IMR-90 (cell line): ENCODE data around the gene SCRN2. TPM values are rescaled to one million over a fixed set of nuclear protein-coding genes. Genes with fewer than 3 reads are reported as not detected.

Experiments used
- ATAC-seq: fragments of 200-7000 bp; cut with Tn5 transposase; 2 replicates; pipeline ENCODE4 v1.9.1; 2020; ENCODE audit warnings: low read depth, mild to moderate bottlenecking, moderate library complexity
- BruUV-seq: library from RNA; stranded (reverse); fragments of 400-500 nt; replicated peaks from 2 replicates; lab custom pipeline; 2021; lab: Mats Ljungman, UMichigan
- CTCF ChIA-PET: fragments of 300-600 bp; formaldehyde crosslinking; extraction: SDS; loops from one replicate; lab custom pipeline; 2021; ENCODE audit warnings: antibody characterized with exemption; lab: Yijun Ruan, JAX
- POLR2A ChIA-PET: fragments of 300-600 bp; sonication (Branson Sonifier 250); formaldehyde crosslinking; loops from one replicate; lab custom pipeline; 2022; ENCODE audit warnings: antibody characterized with exemption; ENCODE audit not compliant: unreplicated experiment; lab: Charles Lee
- DNase-seq: peaks from one replicate; pipeline ENCODE4 v3.0.0; 2013
- H2AFZ ChIP-seq: replicated peaks from 2 replicates; pipeline ENCODE3; 2013; ENCODE audit warnings: low read length, mild to moderate bottlenecking; ENCODE audit not compliant: poor library complexity
- H2AK5ac ChIP-seq: 2 replicates; pipeline ENCODE4 v1.6.1; 2013; ENCODE audit warnings: low read depth, low read length, inconsistent platforms
- H2AK9ac ChIP-seq: replicated peaks from 2 replicates; pipeline ENCODE3; 2013; ENCODE audit warnings: mild to moderate bottlenecking, low read depth, low read length, moderate library complexity; ENCODE audit not compliant: poor library complexity
- H2BK120ac ChIP-seq: 2 replicates; pipeline ENCODE4 v1.6.1; 2013; ENCODE audit warnings: low read depth, low read length, inconsistent platforms
- H2BK15ac ChIP-seq: 3 replicates; pipeline ENCODE4 v1.6.1; 2013; ENCODE audit warnings: low read depth, low read length, inconsistent platforms
- H2BK20ac ChIP-seq: 2 replicates; pipeline ENCODE4 v1.6.1; 2013; ENCODE audit warnings: low read depth, mild to moderate bottlenecking, inconsistent platforms, low read length, moderate library complexity
- H2BK5ac ChIP-seq: 2 replicates; pipeline ENCODE4 v1.6.1; 2013; ENCODE audit warnings: mild to moderate bottlenecking, low read depth, low read length, inconsistent platforms; ENCODE audit not compliant: poor library complexity, severe bottlenecking
- H3K14ac ChIP-seq: replicated peaks from 2 replicates; pipeline ENCODE4 v1.6.1; 2013; ENCODE audit warnings: low read depth, low read length, inconsistent platforms
- H3K18ac ChIP-seq: 2 replicates; pipeline ENCODE4 v1.6.1; 2013; ENCODE audit warnings: low read depth, low read length, control low read depth
- H3K23ac ChIP-seq: 2 replicates; pipeline ENCODE4 v1.6.1; 2013; ENCODE audit warnings: low read depth, low read length, inconsistent platforms
- H3K27ac ChIP-seq: 2 replicates; pipeline ENCODE4 v1.5.1; 2013; ENCODE audit warnings: mild to moderate bottlenecking, control low read depth, low read length; ENCODE audit not compliant: insufficient read depth
- H3K27me3 ChIP-seq: 2 replicates; pipeline ENCODE4 v1.6.1; 2013; ENCODE audit warnings: low read length; ENCODE audit not compliant: control insufficient read depth, insufficient read depth
- H3K36me3 ChIP-seq: 2 replicates; pipeline ENCODE4 v1.6.1; 2013; ENCODE audit warnings: low read length, mixed read lengths; ENCODE audit not compliant: control insufficient read depth, insufficient read depth
- H3K4ac ChIP-seq: 2 replicates; pipeline ENCODE4 v1.6.1; 2013; ENCODE audit warnings: low read depth, low read length, inconsistent platforms
- H3K4me1 ChIP-seq: 2 replicates; pipeline ENCODE4 v1.6.1; 2013; ENCODE audit warnings: low read length, mixed read lengths; ENCODE audit not compliant: control insufficient read depth, insufficient read depth
- H3K4me2 ChIP-seq: 2 replicates; pipeline ENCODE4 v1.6.1; 2013; ENCODE audit warnings: low read depth, mild to moderate bottlenecking, control low read depth, low read length, moderate library complexity
- H3K4me3 ChIP-seq: 2 replicates; pipeline ENCODE4 v1.5.1; 2013; ENCODE audit warnings: low read depth, mild to moderate bottlenecking, control low read depth, low read length, moderate library complexity; ENCODE audit not compliant: insufficient read depth
- H3K56ac ChIP-seq: 2 replicates; pipeline ENCODE4 v1.6.1; 2013; ENCODE audit warnings: low read length, inconsistent platforms; ENCODE audit not compliant: insufficient read depth; ENCODE audit errors: extremely low read depth
- H3K79me1 ChIP-seq, 2 experiments: 2 replicates each; pipeline ENCODE4 v1.6.1; 2013; ENCODE audit warnings: low read length in 2 of 2, inconsistent platforms in 1 of 2, low read depth in 1 of 2
- H3K9ac ChIP-seq: 2 replicates; pipeline ENCODE4 v1.6.1; 2013; ENCODE audit warnings: low read depth, low read length, control low read depth
- H3K9me1 ChIP-seq: 2 replicates; pipeline ENCODE4 v1.6.1; 2013; ENCODE audit warnings: low read length, inconsistent platforms; ENCODE audit not compliant: insufficient read depth
- H3K9me3 ChIP-seq: 2 replicates; pipeline ENCODE4 v1.6.1; 2013; ENCODE audit warnings: low read length; ENCODE audit not compliant: control insufficient read depth, insufficient read depth
- H4K20me1 ChIP-seq: 2 replicates; pipeline ENCODE4 v1.6.1; 2013; ENCODE audit warnings: low read length, inconsistent platforms; ENCODE audit not compliant: insufficient read depth
- H4K5ac ChIP-seq: 2 replicates; pipeline ENCODE4 v1.6.1; 2013; ENCODE audit warnings: mild to moderate bottlenecking, low read depth, low read length, control low read depth
- H4K8ac ChIP-seq, 2 experiments: 2 replicates each; pipeline ENCODE4 v1.6.1; 2013; ENCODE audit warnings: low read depth in 2 of 2, low read length in 2 of 2, control low read depth in 1 of 2, inconsistent platforms in 1 of 2
- H4K91ac ChIP-seq: 2 replicates; pipeline ENCODE4 v1.6.1; 2013; ENCODE audit warnings: low read depth, low read length, inconsistent platforms; ENCODE audit not compliant: insufficient read depth
- BHLHE40 ChIP-seq: fragments of 150-350 bp; IDR thresholded peaks from 2 replicates; pipeline ENCODE4 v1.6.1; 2016; ENCODE audit warnings: mild to moderate bottlenecking, low read depth, low read length
- CEBPB ChIP-seq: IDR thresholded peaks from 2 replicates; pipeline ENCODE4 v1.6.1; 2012; ENCODE audit warnings: low read depth, low read length, improper control_type of control experiment
- CHD1 ChIP-seq: IDR thresholded peaks from 2 replicates; pipeline ENCODE4 v1.6.1; 2012; ENCODE audit warnings: low read depth, low read length, improper control_type of control experiment
- CTCF ChIP-seq: conservative IDR thresholded peaks from 2 replicates; pipeline ENCODE4 v1.5.1; 2012; ENCODE audit warnings: mild to moderate bottlenecking, low read depth, low read length, improper control_type of control experiment
- FOS ChIP-seq: fragments of 150-350 bp; IDR thresholded peaks from 2 replicates; pipeline ENCODE4 v1.6.1; 2016; ENCODE audit warnings: low read depth, low read length
- MAFK ChIP-seq: IDR thresholded peaks from 2 replicates; pipeline ENCODE4 v1.6.1; 2012; ENCODE audit warnings: low read depth, low read length, improper control_type of control experiment
- NFE2L2 ChIP-seq: fragments of 150-350 bp; IDR thresholded peaks from 2 replicates; pipeline ENCODE4 v1.6.1; 2016; ENCODE audit warnings: low read depth, mild to moderate bottlenecking, low read length
- POLR2A ChIP-seq: IDR thresholded peaks from 2 replicates; pipeline ENCODE4 v1.6.1; 2012; ENCODE audit warnings: mild to moderate bottlenecking, low read depth, low read length
- RAD21 ChIP-seq: IDR thresholded peaks from 2 replicates; pipeline ENCODE4 v1.6.1; 2012; ENCODE audit warnings: low read length, improper control_type of control experiment
- RFX5 ChIP-seq: IDR thresholded peaks from 2 replicates; pipeline ENCODE4 v1.8.0; 2012; ENCODE audit warnings: low read depth, mild to moderate bottlenecking, low read length, moderate library complexity
- SMC3 ChIP-seq: fragments of 150-350 bp; IDR thresholded peaks from 2 replicates; pipeline ENCODE4 v1.6.1; 2016; ENCODE audit warnings: low read depth, mild to moderate bottlenecking, antibody characterized with exemption, low read length, moderate library complexity
- WGBS, 2 experiments: methylation state at CpG; one replicate each; pipeline versions ENCODE4 v1.1.5 to v1.1.7; 2013; ENCODE audit warnings: missing lambda C conversion rate in 2 of 2; ENCODE audit not compliant: insufficient read length in 1 of 2; ENCODE audit errors: extremely low coverage in 2 of 2; 5-methylcytosine and 5-hydroxymethylcytosine counted together
- dilution Hi-C: fragments of 300-500 bp; cut with HindIII; formaldehyde crosslinking; loops from one replicate; pipeline ENCODE4 v1.14.3; 2018; ENCODE audit warnings: low sequenced_read_pairs; ENCODE audit not compliant: unreplicated experiment
- in situ Hi-C: fragments of 300-500 bp; cut with MboI; formaldehyde crosslinking; loops from 3 replicates; pipeline ENCODE4 v1.14.3; 2019; ENCODE audit warnings: low sequenced_read_pairs, inconsistent platforms, mixed read lengths
- intact Hi-C: fragments of 100-400 bp; cut with micrococcal nuclease; formaldehyde crosslinking; loops from 2 replicates; pipeline ENCODE4 v1.10.0; 2022
- polyA plus RNA-seq, 3 experiments: library from polyadenylated mRNA; depleted of rRNA; stranded (reverse); fragments of >200 nt; gene quantifications; 2 replicates each; pipeline ENCODE4 v1.2.3, GENCODE V29; 2012; ENCODE audit warnings: low replicate concordance in 1 of 3
- total RNA-seq: library from RNA; depleted of rRNA; stranded (reverse); fragments of >200 nt; gene quantifications from 2 replicates; pipeline ENCODE4 v1.2.3, GENCODE V29; 2012
- TF ChIP-seq, protein P1 (sequence below): fragments of 150-350 bp; IDR thresholded peaks from 2 replicates; pipeline ENCODE4 v1.6.1; 2016; ENCODE audit warnings: low read depth, mild to moderate bottlenecking, low read length, moderate library complexity, borderline replicate concordance
- TF ChIP-seq, protein P2 (sequence below): fragments of 150-350 bp; IDR thresholded peaks from 2 replicates; pipeline ENCODE4 v1.6.1; 2017; ENCODE audit warnings: mild to moderate bottlenecking, antibody characterized with exemption, low read length, low read depth

Gene SCRN2
- total and polyA plus RNA-seq, 2 of the 4 experiments (the other 2 are of a cell fraction) = 17.2 to 31.0 TPM

GRCh38 chr17:47836601-47837000 is 4.5 kb downstream of the SCRN2 start:
- H3K9me1 ChIP-seq = peaks cover 8% of the 10 kb centered on the region
- H3K56ac ChIP-seq = no peak overlapping the region
- no peak overlapping the region for H3K9ac ChIP-seq
- H3K23ac ChIP-seq = no peak overlapping the region
- no peak overlapping the region for H3K18ac ChIP-seq
- WGBS, 2 experiments = 100% methylated on average over 1 of the region's 6 CpGs; no CpG with 5 or more reads in 1 of the 2 experiments
- H4K8ac ChIP-seq = no peak overlapping the region
- H3K79me1 ChIP-seq = peaks cover 8 to 22% of the 10 kb centered on the region in 2 experiments; a peak in 3 of 4 replicates
- no peak overlapping the region for H3K4ac ChIP-seq
- H2BK5ac ChIP-seq = no peak overlapping the region
- no peaks in the 10 kb centered on the region for H4K20me1 ChIP-seq
- dilution Hi-C loops (no loop called here), intact Hi-C loops (no loop called here), in situ Hi-C loops (no loop called here)
- no peak overlapping the region for H3K4me3 ChIP-seq
- no peak overlapping the region for H2AFZ ChIP-seq
- H2BK15ac ChIP-seq = no peak overlapping the region
- no peak overlapping the region for H2AK9ac ChIP-seq
- no peak overlapping the region for H3K14ac ChIP-seq
- CTCF ChIA-PET = interaction anchor here (0.8 kb wide), 1 partner anchor 59 kb away, joined by 3 read pairs; no protein-coding TSS in a partner anchor
- TF ChIP-seq RAD21 = no peak
- no peak for TF ChIP-seq CTCF
- no peak for TF ChIP-seq CHD1
- TF ChIP-seq MAFK = no peak
- no peak for TF ChIP-seq SMC3
- TF ChIP-seq, protein P1, sequence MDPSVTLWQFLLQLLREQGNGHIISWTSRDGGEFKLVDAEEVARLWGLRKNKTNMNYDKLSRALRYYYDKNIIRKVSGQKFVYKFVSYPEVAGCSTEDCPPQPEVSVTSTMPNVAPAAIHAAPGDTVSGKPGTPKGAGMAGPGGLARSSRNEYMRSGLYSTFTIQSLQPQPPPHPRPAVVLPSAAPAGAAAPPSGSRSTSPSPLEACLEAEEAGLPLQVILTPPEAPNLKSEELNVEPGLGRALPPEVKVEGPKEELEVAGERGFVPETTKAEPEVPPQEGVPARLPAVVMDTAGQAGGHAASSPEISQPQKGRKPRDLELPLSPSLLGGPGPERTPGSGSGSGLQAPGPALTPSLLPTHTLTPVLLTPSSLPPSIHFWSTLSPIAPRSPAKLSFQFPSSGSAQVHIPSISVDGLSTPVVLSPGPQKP = no peak
- no peak for TF ChIP-seq NFE2L2
- TF ChIP-seq BHLHE40 = no peak
- TF ChIP-seq, protein P2, sequence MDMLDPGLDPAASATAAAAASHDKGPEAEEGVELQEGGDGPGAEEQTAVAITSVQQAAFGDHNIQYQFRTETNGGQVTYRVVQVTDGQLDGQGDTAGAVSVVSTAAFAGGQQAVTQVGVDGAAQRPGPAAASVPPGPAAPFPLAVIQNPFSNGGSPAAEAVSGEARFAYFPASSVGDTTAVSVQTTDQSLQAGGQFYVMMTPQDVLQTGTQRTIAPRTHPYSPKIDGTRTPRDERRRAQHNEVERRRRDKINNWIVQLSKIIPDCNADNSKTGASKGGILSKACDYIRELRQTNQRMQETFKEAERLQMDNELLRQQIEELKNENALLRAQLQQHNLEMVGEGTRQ = no peak
- TF ChIP-seq FOS = no peak
- no peak for TF ChIP-seq RFX5
- TF ChIP-seq CEBPB = no peak
- TF ChIP-seq POLR2A = no peak
- H3K4me1 ChIP-seq = peaks cover 11% of the 10 kb centered on the region
- POLR2A ChIA-PET = no interaction called here
- H2BK20ac ChIP-seq = no peak overlapping the region
- H3K36me3 ChIP-seq = peaks cover 8% of the 10 kb centered on the region
- no peaks in the 10 kb centered on the region for H3K9me3 ChIP-seq
- H2AK5ac ChIP-seq = no peak overlapping the region
- DNase-seq = no peak
- no peak overlapping the region for H2BK120ac ChIP-seq
- BruUV-seq = no TSS peak
- no peak overlapping the region for H3K27ac ChIP-seq
- H4K5ac ChIP-seq = no peak overlapping the region
- no peak overlapping the region for H3K4me2 ChIP-seq
- no peak overlapping the region for H4K91ac ChIP-seq
- no peaks in the 10 kb centered on the region for H3K27me3 ChIP-seq
- ATAC-seq = no peak
